GM12891 (cell line): Measurements from ENCODE around the gene FRMD3.

Source experiments
- DNase-seq: peaks from one replicate; pipeline ENCODE4 v3.0.0; 2011; ENCODE audit warnings: low spot score; ENCODE audit not compliant: insufficient read length
- FAIRE-seq: peaks from 2 replicates; lab custom pipeline; 2011; peaks lifted over from hg19 to GRCh38; lab: Jason Lieb, UNC
- PAX5 ChIP-seq: IDR thresholded peaks from 2 replicates; pipeline ENCODE4 v1.6.1; 2011; ENCODE audit warnings: low read length, moderate library complexity, mild to moderate bottlenecking; ENCODE audit not compliant: insufficient read depth, severe bottlenecking
- POLR2A ChIP-seq: IDR thresholded peaks from 2 replicates; pipeline ENCODE4 v1.6.1; 2011; ENCODE audit warnings: low read depth, low read length, control low read depth
- POLR2AphosphoS5 ChIP-seq: IDR thresholded peaks from 2 replicates; pipeline ENCODE4 v1.6.1; 2011; ENCODE audit warnings: low read depth, low read length, control low read depth
- POU2F2 ChIP-seq: IDR thresholded peaks from 2 replicates; pipeline ENCODE4 v1.6.1; 2011; ENCODE audit warnings: low read depth, mild to moderate bottlenecking, control low read depth, low read length, moderate library complexity
- SPI1 ChIP-seq: IDR thresholded peaks from 2 replicates; pipeline ENCODE4 v1.6.1; 2011; ENCODE audit warnings: low read depth, low read length, control low read depth
- TAF1 ChIP-seq: IDR thresholded peaks from 2 replicates; pipeline ENCODE4 v1.6.1; 2011; ENCODE audit warnings: low read depth, low read length, control low read depth

The FRMD3 gene

DNA sequence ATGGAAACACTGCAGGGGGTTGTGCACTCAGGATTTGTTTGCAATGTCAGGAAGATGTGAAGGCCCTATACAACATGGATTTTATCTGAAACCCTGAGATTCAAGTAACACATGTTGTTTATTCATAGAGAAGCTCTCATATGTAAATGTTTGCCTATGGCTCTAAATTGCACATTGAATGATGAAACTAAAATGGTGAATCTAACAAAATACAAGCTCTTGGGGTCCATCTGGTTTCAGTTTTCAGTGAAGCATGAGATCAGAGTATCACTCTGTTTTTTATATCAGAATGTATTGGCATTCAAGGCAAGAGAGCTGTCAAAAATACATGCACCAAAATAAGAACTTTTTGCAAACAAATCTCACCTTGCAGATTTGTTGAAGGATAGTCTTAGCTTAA lies 19.6 kb upstream of the FRMD3 start:
- DNase-seq = no peak
- TF ChIP-seq POU2F2 = no peak
- TF ChIP-seq POLR2A = no peak
- no peak for TF ChIP-seq POLR2AphosphoS5
- no peak for TF ChIP-seq TAF1
- TF ChIP-seq SPI1 = no peak
- no peak for TF ChIP-seq PAX5
- no peak for FAIRE-seq

- FAIRE-seq (no peak), DNase-seq (no peak)
- TF ChIP-seq POLR2AphosphoS5 (no peak), SPI1 (no peak), PAX5 (no peak), POU2F2 (no peak), TAF1 (no peak), POLR2A (no peak)
Observed at GRCh38 chr9:83557317-83557716, 19.1 kb upstream of the FRMD3 start.

DNA sequence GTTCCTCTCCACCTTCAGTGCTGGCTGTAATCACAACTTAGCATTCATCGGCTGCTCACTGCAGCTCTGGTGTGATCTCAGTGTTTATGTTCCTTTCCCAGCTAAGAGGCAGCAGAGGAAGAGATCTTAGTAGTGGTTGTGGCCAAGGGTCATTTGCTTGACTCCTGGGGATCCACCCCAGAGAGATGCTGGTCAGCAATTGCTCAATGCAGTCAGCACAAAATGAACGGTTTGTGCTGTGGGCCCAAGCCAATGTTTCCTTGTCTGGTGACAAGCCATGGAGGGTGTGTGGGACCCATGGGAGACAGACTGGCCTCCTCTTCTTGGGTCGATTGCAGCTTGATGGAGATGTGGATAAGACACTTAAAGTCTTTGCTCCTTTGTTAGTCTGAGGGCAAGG lies 16.1 kb upstream of the FRMD3 start:
- FAIRE-seq (no peak), DNase-seq (no peak)
- TF ChIP-seq PAX5 (no peak), POLR2AphosphoS5 (no peak), POU2F2 (no peak), SPI1 (no peak), TAF1 (no peak), POLR2A (no peak)

GRCh38 chr9:83544002-83544698 lies 5.9 kb upstream of the FRMD3 start:
- peak; percentile 28 for DNase-seq
- peak; percentile 80 for FAIRE-seq
- TF ChIP-seq POLR2AphosphoS5 (no peak), PAX5 (no peak), SPI1 (no peak)

- FAIRE-seq = no peak
- TF ChIP-seq TAF1 = no peak
- TF ChIP-seq SPI1 = no peak
- no peak for TF ChIP-seq POLR2A
- TF ChIP-seq PAX5 = no peak
- no peak for TF ChIP-seq POU2F2
- no peak for TF ChIP-seq POLR2AphosphoS5
- DNase-seq = no peak
Observed at GRCh38 chr9:83538890-83539238, 663 bp upstream of the FRMD3 start.

GRCh38 chr9:83537331-83538171 lies 650 bp downstream of the FRMD3 start:
- no peak for TF ChIP-seq SPI1
- no peak for TF ChIP-seq POU2F2
- TF ChIP-seq TAF1 = no peak
- no peak for TF ChIP-seq POLR2AphosphoS5
- TF ChIP-seq POLR2A = no peak
- FAIRE-seq (no peak), DNase-seq (no peak)

DNA sequence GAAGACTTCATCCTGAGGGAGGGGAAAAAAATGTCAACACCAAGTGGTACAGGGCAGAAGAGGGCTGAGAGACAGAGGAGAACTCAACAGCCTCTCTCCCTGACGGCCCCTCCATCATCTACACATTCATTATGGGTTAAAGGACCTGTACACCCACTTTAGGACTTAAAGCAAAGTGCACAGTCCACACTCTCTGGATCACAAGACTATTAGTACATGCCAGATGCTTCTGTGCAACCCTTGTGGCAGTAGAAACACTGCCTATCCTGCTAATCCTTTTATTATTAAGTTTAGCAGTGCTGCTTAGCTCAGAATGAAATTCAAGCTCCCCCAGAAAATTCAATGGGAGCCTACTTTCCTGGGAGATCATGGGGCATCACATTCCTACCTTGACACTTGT lies 1.9 kb downstream of the FRMD3 start:
- FAIRE-seq (no peak), DNase-seq (no peak)
- TF ChIP-seq TAF1 (no peak), POLR2AphosphoS5 (no peak), POU2F2 (no peak), PAX5 (no peak), POLR2A (no peak), SPI1 (no peak)

- no peak for DNase-seq
- no peak for FAIRE-seq
- TF ChIP-seq TAF1 (no peak), POU2F2 (no peak), POLR2AphosphoS5 (no peak), SPI1 (no peak)
Observed at GRCh38 chr9:83535736-83536135, 2.5 kb downstream of the FRMD3 start.

GRCh38 chr9:83533296-83533695 lies 4.9 kb downstream of the FRMD3 start:
- TF ChIP-seq POLR2AphosphoS5 (no peak), TAF1 (no peak), POU2F2 (no peak), SPI1 (no peak)
- no peak for FAIRE-seq

GRCh38 chr9:83526901-83527300 lies 11.3 kb downstream of the FRMD3 start:
- DNase-seq = no peak
- no peak for FAIRE-seq
- no peak for TF ChIP-seq TAF1
- TF ChIP-seq POLR2A = no peak
- TF ChIP-seq POLR2AphosphoS5 = no peak
- TF ChIP-seq SPI1 = no peak
- TF ChIP-seq PAX5 = no peak
- no peak for TF ChIP-seq POU2F2

More at GRCh38 chr9:83533296-83533695, 4.9 kb downstream of the FRMD3 start:
- DNase-seq = no peak
